Hair follicular keratinocyte (primary cell): ENCODE measurements around the gene OR13C3. TPM values are rescaled to one million over a fixed set of nuclear protein-coding genes. Genes with fewer than 3 reads are reported as not detected.

Source experiments
- total RNA-seq: library from RNA; depleted of rRNA; stranded (reverse); fragments of >200 nt; gene quantifications from 2 replicates; pipeline ENCODE4 v1.2.3, GENCODE V29; 2015

The OR13C3 gene
- not detected in 2 replicates for total RNA-seq

DNA sequence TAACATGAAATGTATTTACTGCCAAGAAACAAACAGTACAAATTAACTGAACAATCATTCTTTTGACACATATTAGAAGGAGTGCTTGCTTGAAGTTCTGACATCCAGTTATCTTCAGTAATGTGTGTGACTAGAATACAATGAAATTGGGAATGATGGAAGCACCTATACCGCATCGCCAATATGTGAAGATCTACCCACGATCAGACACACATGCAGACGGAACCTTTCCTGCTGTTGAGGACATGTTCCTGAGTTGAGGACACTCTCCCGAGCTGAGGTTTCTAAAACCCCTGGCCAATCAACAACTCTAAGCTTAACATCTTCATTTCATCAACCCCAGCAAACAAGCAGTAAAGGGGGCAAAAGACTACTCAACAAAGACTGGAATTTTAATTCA, at the start of gene OR13C3:
Gene OR13C3 (minus strand): TSS at position 101 of the 400 bp plus-strand sequence. CDS start 133 bp downstream, outside the sequence.

DNA sequence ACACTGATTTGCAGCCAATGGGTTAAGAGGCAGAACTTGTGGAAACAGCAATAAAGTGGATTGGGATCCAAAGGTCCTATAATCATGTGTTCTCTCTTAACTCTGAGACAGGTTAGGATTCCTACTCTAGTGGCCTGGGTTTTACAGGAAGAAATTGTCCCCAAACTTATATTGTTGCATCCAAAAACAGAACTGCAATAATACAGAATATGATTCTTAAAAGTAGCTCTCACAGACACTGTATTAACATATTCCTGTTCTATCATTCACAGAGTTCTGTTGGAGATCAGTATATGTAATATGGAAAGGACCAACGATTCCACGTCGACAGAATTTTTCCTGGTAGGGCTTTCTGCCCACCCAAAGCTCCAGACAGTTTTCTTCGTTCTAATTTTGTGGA, 32.2 kb upstream of the OR13C3 start, which contains the start of gene OR13C8:
Gene OR13C8 (plus strand): TSS at position 301 of the 400 bp plus-strand sequence. CDS start 0 bp downstream, at position 301.

DNA sequence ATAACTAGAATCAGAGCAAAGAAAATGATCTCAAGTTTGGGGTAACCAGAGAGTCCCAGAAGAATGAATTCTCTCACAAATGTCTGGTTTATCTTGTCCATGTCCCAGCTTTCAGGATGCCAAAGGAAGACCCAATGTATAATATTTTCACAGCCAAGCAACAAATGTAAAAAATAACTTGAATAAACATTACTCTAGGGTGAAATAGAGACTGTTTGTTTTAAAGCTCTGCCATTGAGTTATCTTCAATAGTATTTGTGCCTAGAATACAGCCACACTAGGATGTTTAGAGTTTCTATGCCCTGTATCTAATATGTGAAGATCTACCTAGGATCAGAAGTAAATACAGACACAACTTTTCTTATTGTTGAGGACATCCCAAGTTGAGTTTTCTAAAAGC, 9.5 kb downstream of the OR13C3 start, which contains the start of gene OR13C4:
Gene OR13C4 (minus strand): TSS at position 101 of the 400 bp plus-strand sequence. CDS start 0 bp downstream, at position 101.

DNA sequence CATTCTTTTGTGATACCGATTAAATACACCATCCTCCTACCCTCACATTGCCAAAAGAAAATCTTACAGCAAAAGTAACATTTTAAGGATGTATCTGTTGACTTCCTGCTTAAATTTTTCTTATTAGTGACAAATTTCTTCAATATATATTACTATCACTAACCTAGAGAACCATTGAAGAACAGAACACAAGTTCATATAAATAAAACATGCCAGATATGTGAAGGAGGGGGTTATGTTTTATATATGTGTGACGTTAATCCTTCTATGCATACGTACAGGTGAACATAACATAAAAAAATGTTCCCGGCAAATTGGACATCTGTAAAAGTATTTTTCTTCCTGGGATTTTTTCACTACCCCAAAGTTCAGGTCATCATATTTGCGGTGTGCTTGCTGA, 32.7 kb downstream of the OR13C3 start, which contains the start of gene OR13F1:
Gene OR13F1 (plus strand): TSS at position 301 of the 400 bp plus-strand sequence. CDS start 0 bp downstream, at position 301.

Other genes with a start within 250 kb of the OR13C3 start
- gene OR13F1, start 32.6 kb downstream of the OR13C3 start, total RNA-seq: not detected in 2 replicates
- gene OR13C4, start 9.6 kb downstream of the OR13C3 start, total RNA-seq: not detected in 2 replicates
- not detected in 2 replicates for gene OR13C8, start 32.3 kb upstream of the OR13C3 start, total RNA-seq
- gene OR13C5, start 62.6 kb upstream of the OR13C3 start, total RNA-seq: not detected in 2 replicates
- gene OR13C2, start 68.8 kb upstream of the OR13C3 start, total RNA-seq: not detected in 2 replicates
- gene OR13C9, start 81.3 kb upstream of the OR13C3 start, total RNA-seq: not detected in 2 replicates
- gene OR13D1, start 157.7 kb upstream of the OR13C3 start, total RNA-seq: not detected in 2 replicates
- 29.8 and 46.9 TPM in 2 replicates for gene NIPSNAP3A, start 210.8 kb upstream of the OR13C3 start, total RNA-seq
- 0.94 and 0.99 TPM in 2 replicates for gene NIPSNAP3B, start 227.3 kb upstream of the OR13C3 start, total RNA-seq